A549 (cell line): ENCODE results near the gene DRC7.

Experiments
- BCL3 ChIP-seq: fragments of >200 bp; sonication (Bioruptor Twin); formaldehyde crosslinking; IDR thresholded peaks from 3 replicates; pipeline ENCODE4 v1.6.1; 2016
- CTCF ChIP-seq: fragments of >200 bp; sonication (Bioruptor Twin); formaldehyde crosslinking; IDR thresholded peaks from 3 replicates; pipeline ENCODE4 v1.5.1; 2016
- EP300 ChIP-seq, 2 experiments: fragments of >200 bp; sonication (Bioruptor Twin); formaldehyde crosslinking; IDR thresholded peaks; 2 replicates in 1 of 2; 3 replicates in 1 of 2; pipeline ENCODE4 v1.6.1; 2016 to 2017
- JUN ChIP-seq, 2 experiments: fragments of >200 bp; sonication (Bioruptor Twin); formaldehyde crosslinking; IDR thresholded peaks; 2 replicates in 1 of 2; 3 replicates in 1 of 2; pipeline ENCODE4 v1.6.1; 2016 to 2017
- KDM1A ChIP-seq: fragments of 200-600 bp; sonication (generic); IDR thresholded peaks from 2 replicates; pipeline ENCODE4 v1.6.1; 2016; ENCODE audit warnings: low read depth, mild to moderate bottlenecking
- KDM5A ChIP-seq: fragments of 200-600 bp; sonication (generic); IDR thresholded peaks from 2 replicates; pipeline ENCODE4 v1.6.1; 2016; ENCODE audit warnings: antibody characterized with exemption, mild to moderate bottlenecking
- MAX ChIP-seq: IDR thresholded peaks from 2 replicates; pipeline ENCODE4 v1.6.1; 2012
- NR3C1 ChIP-seq: fragments of >200 bp; sonication (Bioruptor Twin); formaldehyde crosslinking; IDR thresholded peaks from 3 replicates; pipeline ENCODE4 v1.6.1; 2017
- POLR2A ChIP-seq: IDR thresholded peaks from 2 replicates; pipeline ENCODE4 v1.6.1; 2012; ENCODE audit warnings: mild to moderate bottlenecking, low read length
- RAD21 ChIP-seq, 2 experiments: fragments of >200 bp in 1 of 2; sonication (Bioruptor Twin) in 1 of 2; formaldehyde crosslinking in 1 of 2; IDR thresholded peaks in 1 of 2; conservative IDR thresholded peaks in 1 of 2; 2 replicates in 1 of 2; 3 replicates in 1 of 2; pipeline ENCODE4 v1.6.1; 2012 to 2018; ENCODE audit warnings: inconsistent platforms in 1 of 2
- REST ChIP-seq: fragments of 200-600 bp; sonication (generic); IDR thresholded peaks from 2 replicates; pipeline ENCODE4 v1.6.1; 2016; ENCODE audit warnings: antibody characterized with exemption, mild to moderate bottlenecking, moderate library complexity
- RFX5 ChIP-seq: fragments of 450-650 bp; IDR thresholded peaks from 2 replicates; pipeline ENCODE4 v1.7.1; 2014; ENCODE audit warnings: antibody characterized with exemption, mild to moderate bottlenecking, moderate library complexity
- RNF2 ChIP-seq: fragments of 200-600 bp; sonication (generic); IDR thresholded peaks from 2 replicates; pipeline ENCODE4 v1.6.1; 2016; ENCODE audit warnings: low read depth, mild to moderate bottlenecking, antibody characterized with exemption, moderate library complexity, borderline replicate concordance
- SMC3 ChIP-seq: fragments of >200 bp; sonication (Bioruptor Twin); formaldehyde crosslinking; IDR thresholded peaks from 3 replicates; pipeline ENCODE4 v1.6.1; 2018; ENCODE audit warnings: inconsistent platforms

- no peak for TF ChIP-seq BCL3
- no peak for TF ChIP-seq JUN (IDR thresholded peaks at IDR 0.05)
- TF ChIP-seq KDM5A = no peak
- TF ChIP-seq CTCF = no peak
- no peak for TF ChIP-seq RNF2
- TF ChIP-seq RFX5 = no peak
- no peak for TF ChIP-seq POLR2A
- no peak for TF ChIP-seq SMC3
- TF ChIP-seq RAD21 (conservative IDR thresholded peaks at IDR 0.05 in 1 of 2, IDR thresholded peaks at IDR 0.05 in 1 of 2) = no peak
- no peak for TF ChIP-seq REST
- TF ChIP-seq MAX = no peak
- TF ChIP-seq NR3C1 = no peak
- no peak for TF ChIP-seq KDM1A
- TF ChIP-seq EP300 (IDR thresholded peaks at IDR 0.05) = no peak
Observed at GRCh38 chr16:57694231-57694724, 328 bp upstream of the DRC7 start.
